Upper lobe of right lung (tissue), 1 donor: ENCODE data around the gene ASB4. TPM values are rescaled to one million over a fixed set of nuclear protein-coding genes. Genes with fewer than 3 reads are reported as not detected.
A peak's percentile ranks its signal among the peaks of the same experiment; 100 is the strongest.

Experiments
- ATAC-seq: fragments of 200-7000 bp; cut with Tn5 transposase; one replicate; pipeline ENCODE4 v1.9.1; 2020; ENCODE audit warnings: mild to moderate bottlenecking, moderate library complexity
- DNase-seq: peaks from one replicate; pipeline ENCODE4 v3.0.0-alpha.2; 2020
- H3K27ac ChIP-seq: fragments of 200-600 bp; one replicate; pipeline ENCODE4 v1.8.0; 2022
- H3K27me3 ChIP-seq: fragments of 200-600 bp; one replicate; pipeline ENCODE4 v1.8.0; 2022; ENCODE audit warnings: mild to moderate bottlenecking
- H3K36me3 ChIP-seq: fragments of 200-600 bp; one replicate; pipeline ENCODE4 v1.8.0; 2022
- H3K4me1 ChIP-seq: fragments of 200-600 bp; one replicate; pipeline ENCODE4 v1.8.0; 2022
- H3K4me3 ChIP-seq: fragments of 200-600 bp; one replicate; pipeline ENCODE4 v1.8.0; 2022; ENCODE audit warnings: mild to moderate bottlenecking
- H3K9me3 ChIP-seq: fragments of 200-600 bp; one replicate; pipeline ENCODE4 v1.8.0; 2022
- CTCF ChIP-seq: fragments of 200-600 bp; IDR thresholded peaks from one replicate; pipeline ENCODE4 v1.8.0; 2022; ENCODE audit warnings: antibody characterized with exemption
- intact Hi-C: fragments of 100-400 bp; cut with DNase I; formaldehyde crosslinking; loops from one replicate; pipeline ENCODE4 v1.11.0; 2022
- total RNA-seq: library from RNA; stranded (reverse); fragmentation: NEBNext Ultra II Directional; extraction: Animal tissue kit (Norgen Biotek cat#: 25700); gene quantifications from one replicate; pipeline ENCODE4 v1.2.1, GENCODE V29; 2021
- donor health status: DM: no; HTN: yes; CAD: no; lungs with severe emphysema.

The ASB4 gene
- total RNA-seq, 1 donor from 2014 or later, result 0.49 TPM

GRCh38 chr7:95537468-95537867 is 51.7 kb downstream of the ASB4 start:
- TF ChIP-seq CTCF, result no peak
- H3K27ac ChIP-seq, result no peak overlapping the region
- H3K9me3 ChIP-seq, result no peaks in the 10 kb centered on the region
- peak; percentile 15 for ATAC-seq
- no peaks in the 10 kb centered on the region for H3K27me3 ChIP-seq
- intact Hi-C loops, result no loop called here
- H3K4me3 ChIP-seq, result no peak overlapping the region
- no peak for DNase-seq
- peaks cover 3% of the 10 kb centered on the region for H3K4me1 ChIP-seq
- no peaks in the 10 kb centered on the region for H3K36me3 ChIP-seq

- no peaks in the 10 kb centered on the region for H3K27me3 ChIP-seq
- H3K36me3 ChIP-seq, result no peaks in the 10 kb centered on the region
- DNase-seq (no peak), ATAC-seq (no peak)
- no peak for TF ChIP-seq CTCF
- intact Hi-C loops, result no loop called here
- no peaks in the 10 kb centered on the region for H3K9me3 ChIP-seq
- H3K27ac ChIP-seq, result no peak overlapping the region
- no peak overlapping the region for H3K4me3 ChIP-seq
- peaks cover 3% of the 10 kb centered on the region for H3K4me1 ChIP-seq
These were observed 53.7 kb downstream of the ASB4 start for GRCh38 chr7:95539426-95539825.

GRCh38 chr7:95540366-95540765 is 54.6 kb downstream of the ASB4 start:
- peaks cover 4% of the 10 kb centered on the region for H3K4me1 ChIP-seq
- H3K36me3 ChIP-seq, result no peaks in the 10 kb centered on the region
- intact Hi-C loops, result no loop called here
- no peaks in the 10 kb centered on the region for H3K27me3 ChIP-seq
- no peak for ATAC-seq
- H3K4me3 ChIP-seq, result no peak overlapping the region
- H3K9me3 ChIP-seq, result no peaks in the 10 kb centered on the region
- DNase-seq, result no peak
- TF ChIP-seq CTCF, result no peak
- no peak overlapping the region for H3K27ac ChIP-seq

GRCh38 chr7:95543312-95543711 is 57.6 kb downstream of the ASB4 start:
- H3K27ac ChIP-seq, result no peak overlapping the region
- no peak for DNase-seq
- intact Hi-C loops, result no loop called here
- H3K9me3 ChIP-seq, result no peaks in the 10 kb centered on the region
- no peaks in the 10 kb centered on the region for H3K36me3 ChIP-seq
- H3K27me3 ChIP-seq, result no peaks in the 10 kb centered on the region
- no peak overlapping the region for H3K4me3 ChIP-seq
- no peak for TF ChIP-seq CTCF
- ATAC-seq, result no peak
- peaks cover 31% of the 10 kb centered on the region for H3K4me1 ChIP-seq

- no peaks in the 10 kb centered on the region for H3K9me3 ChIP-seq
- no peak for ATAC-seq
- intact Hi-C loops, result no loop called here
- peaks cover 40% of the 10 kb centered on the region for H3K4me1 ChIP-seq
- H3K27ac ChIP-seq, result no peak overlapping the region
- no peaks in the 10 kb centered on the region for H3K27me3 ChIP-seq
- TF ChIP-seq CTCF, result no peak
- no peaks in the 10 kb centered on the region for H3K36me3 ChIP-seq
- DNase-seq, result no peak
- no peak overlapping the region for H3K4me3 ChIP-seq
These were observed 58.4 kb downstream of the ASB4 start for GRCh38 chr7:95544171-95544570.

- H3K4me1 ChIP-seq, result peaks cover 47% of the 10 kb centered on the region
- intact Hi-C loops, result no loop called here
- H3K27me3 ChIP-seq, result no peaks in the 10 kb centered on the region
- DNase-seq (no peak), ATAC-seq (peak; percentile 93)
- no peaks in the 10 kb centered on the region for H3K36me3 ChIP-seq
- H3K9me3 ChIP-seq, result no peaks in the 10 kb centered on the region
- peak; percentile 77 for TF ChIP-seq CTCF
- peak overlapping the region; percentile 42 for H3K4me3 ChIP-seq
- H3K27ac ChIP-seq, result peak overlapping the region; percentile 84
These were observed 59.4 kb downstream of the ASB4 start for GRCh38 chr7:95545007-95545615.
